Left lobe of liver (tissue), 2 donors: ENCODE measurements around the gene GNB1L. TPM values are rescaled to one million over a fixed set of nuclear protein-coding genes. Genes with fewer than 3 reads are reported as not detected.
"Not testable (repeated sequence)": the region's sequence is repeated elsewhere in the genome, so short reads cannot be mapped to it uniquely, and the experiment has no call there.

ENCODE experiments used
- ATAC-seq: fragments of 200-7000 bp; cut with Tn5 transposase; one replicate; pipeline ENCODE4 v1.9.1; 2020; ENCODE audit warnings: mild to moderate bottlenecking, moderate library complexity
- DNase-seq: peaks from one replicate; pipeline ENCODE4 v3.0.0-alpha.2; 2020; ENCODE audit warnings: low spot score
- total RNA-seq: library from RNA; stranded (reverse); gene quantifications from one replicate; pipeline ENCODE4 v1.2.1, GENCODE V29; 2021
- donor health status: DM: no; HTN: no; CAD: no; lungs with moderate emphysema.
- donor health status: DM: no; HTN: yes; CAD: no.

The GNB1L gene
- total RNA-seq, 1 donor from 2014 or later: 4.3 TPM

- no peak for DNase-seq
- no peak for ATAC-seq
Observed at GRCh38 chr22:19801340-19802000, 53.2 kb downstream of the GNB1L start.

DNA sequence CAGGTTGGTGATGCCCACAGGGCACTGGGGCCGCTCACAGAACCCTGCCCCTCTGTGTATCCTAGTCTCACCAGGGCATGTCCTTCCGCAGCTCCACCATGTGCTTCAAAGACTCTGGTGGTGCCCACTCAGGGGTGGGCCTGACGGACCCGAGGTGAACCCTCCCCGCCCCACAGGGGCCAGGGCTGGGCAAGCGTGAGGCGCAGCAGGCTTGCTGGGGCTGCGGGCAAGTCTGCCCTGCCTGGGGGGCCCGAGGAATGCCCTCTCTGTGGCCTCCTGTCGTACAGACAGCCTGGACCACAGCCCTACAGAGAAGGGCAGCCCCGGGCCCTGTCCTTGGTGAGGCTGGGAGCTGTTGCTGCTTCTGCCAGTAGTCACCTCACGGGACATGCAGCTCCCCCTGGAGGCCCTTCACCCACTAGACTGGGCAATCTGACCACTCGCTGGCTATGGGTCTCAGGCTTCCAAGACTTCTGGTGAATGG, 53.9 kb downstream of the GNB1L start:
- no peak for DNase-seq

GRCh38 chr22:19800306-19800705, 54.4 kb downstream of the GNB1L start:
- ATAC-seq (no peak), DNase-seq (no peak)

More for the DNA sequence above, 53.9 kb downstream of the GNB1L start:
- ATAC-seq: peak; percentile 47

DNA sequence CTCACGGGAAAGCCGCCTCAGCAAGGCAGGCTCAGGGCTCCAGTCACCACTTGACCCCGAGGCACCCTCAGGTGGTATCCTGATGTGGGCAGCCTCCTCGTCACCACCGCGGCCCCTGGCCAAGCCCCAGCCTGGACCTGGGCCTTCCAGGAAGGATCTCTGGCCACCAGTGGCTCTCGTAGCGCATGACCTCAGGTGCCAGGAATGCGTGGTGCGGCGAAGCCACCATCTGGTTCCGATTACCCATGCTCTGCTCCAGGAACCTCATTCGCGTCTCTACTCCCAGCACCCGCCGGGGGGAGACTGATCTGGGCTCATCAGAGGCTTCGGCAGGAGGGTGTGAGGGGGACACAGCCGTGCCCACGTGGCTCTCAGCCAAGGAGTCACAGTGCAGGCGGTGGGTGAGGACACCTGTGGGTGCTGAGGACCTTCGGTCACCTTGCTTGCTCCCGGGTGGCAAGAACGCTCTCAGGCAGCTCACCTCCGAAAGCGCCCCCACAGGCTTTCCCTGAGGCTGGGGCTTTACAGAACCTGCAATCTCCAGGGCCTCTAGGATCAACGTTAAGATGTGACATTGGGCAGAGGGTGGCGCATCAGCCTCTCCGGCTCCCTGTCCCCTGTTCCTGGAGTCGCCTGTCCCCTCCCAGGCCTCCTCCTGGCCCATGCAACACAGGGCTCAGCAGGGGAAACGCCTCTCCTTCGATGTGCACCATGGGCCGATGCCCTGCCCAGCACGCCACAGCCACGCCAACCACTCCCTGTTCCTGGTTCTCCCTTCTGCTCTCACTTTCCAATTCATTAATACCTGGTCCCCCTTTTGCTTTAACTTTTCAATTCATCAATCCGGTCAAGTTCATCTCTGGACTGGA, 55.1 kb downstream of the GNB1L start:
- ATAC-seq: no peak
- no peak for DNase-seq

DNA sequence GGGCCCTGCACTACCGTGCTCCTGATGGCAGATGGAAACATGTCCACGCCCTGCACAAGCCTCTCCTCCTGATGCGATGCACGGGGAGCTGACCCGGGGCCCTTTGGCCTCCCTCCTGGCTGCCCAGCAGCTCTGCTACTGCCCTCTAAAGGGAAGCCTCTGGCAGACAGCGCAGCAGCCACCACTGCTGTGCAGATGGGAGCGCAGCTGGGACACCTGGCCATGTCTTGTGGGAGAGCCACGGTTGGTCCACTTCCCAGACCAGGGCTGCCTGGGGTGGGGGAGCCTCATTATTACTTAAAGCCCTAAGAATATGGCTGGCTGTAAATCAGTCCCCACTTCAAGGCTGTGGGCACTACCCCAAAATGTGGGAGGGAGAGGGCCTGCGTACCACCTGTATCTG, 55.8 kb downstream of the GNB1L start:
- DNase-seq (no peak), ATAC-seq (no peak)

DNA sequence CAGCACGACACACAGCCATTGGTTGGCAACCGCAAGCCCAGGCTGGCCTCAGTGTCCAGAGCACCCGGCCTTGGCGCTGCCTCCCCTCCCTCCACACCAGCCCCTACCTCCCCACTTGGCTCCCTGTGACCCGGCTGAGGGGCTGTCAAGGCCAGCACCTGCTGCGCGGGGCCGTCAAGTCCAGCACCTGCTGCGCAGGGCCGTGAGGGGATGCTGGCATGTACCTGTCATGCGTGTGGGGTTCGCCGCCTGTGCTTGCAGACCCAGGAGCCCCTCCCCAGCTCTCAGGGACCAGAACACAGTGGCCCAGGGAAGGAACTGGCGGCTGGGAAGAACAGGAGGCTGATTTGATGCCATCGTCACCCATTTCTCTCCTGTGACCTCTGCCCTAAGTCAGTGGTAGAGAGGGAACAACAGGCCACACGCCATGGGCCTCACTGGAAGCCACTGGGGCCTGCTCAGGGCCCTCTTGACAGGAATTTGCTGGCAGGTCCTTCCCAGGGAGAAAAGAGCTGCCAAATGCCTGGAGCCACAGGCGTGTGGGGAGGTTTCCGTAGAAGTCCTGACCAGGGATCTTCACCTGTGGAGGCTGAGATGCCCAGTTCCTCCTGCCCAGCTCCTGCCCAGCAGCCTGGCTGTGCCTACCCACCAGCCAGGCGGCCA, 56.5 kb downstream of the GNB1L start:
- DNase-seq (no peak), ATAC-seq (no peak)

GRCh38 chr22:19797086-19798002, 57.3 kb downstream of the GNB1L start:
- DNase-seq: no peak

DNA sequence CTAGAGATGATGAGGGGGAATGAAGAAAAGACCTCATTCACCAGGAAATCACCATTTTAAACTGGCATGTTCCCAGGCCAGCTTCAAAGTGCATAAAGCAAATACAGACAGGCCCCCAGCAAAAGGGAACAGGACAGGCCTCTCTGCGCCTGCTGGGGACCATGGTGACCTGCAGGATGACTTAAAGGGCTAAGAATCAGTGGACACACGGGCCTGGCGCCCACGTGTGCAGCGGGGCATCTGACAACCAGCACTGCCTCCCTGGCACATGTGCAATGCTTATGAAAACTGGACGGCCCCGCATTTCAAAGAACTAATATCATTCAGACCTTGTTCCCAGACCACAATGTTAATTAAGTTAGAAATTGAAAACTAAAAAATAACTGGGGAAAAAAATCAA, 58.5 kb downstream of the GNB1L start:
- no peak for ATAC-seq
- DNase-seq: no peak

More at GRCh38 chr22:19797086-19798002, 57.3 kb downstream of the GNB1L start:
- ATAC-seq: no peak

DNA sequence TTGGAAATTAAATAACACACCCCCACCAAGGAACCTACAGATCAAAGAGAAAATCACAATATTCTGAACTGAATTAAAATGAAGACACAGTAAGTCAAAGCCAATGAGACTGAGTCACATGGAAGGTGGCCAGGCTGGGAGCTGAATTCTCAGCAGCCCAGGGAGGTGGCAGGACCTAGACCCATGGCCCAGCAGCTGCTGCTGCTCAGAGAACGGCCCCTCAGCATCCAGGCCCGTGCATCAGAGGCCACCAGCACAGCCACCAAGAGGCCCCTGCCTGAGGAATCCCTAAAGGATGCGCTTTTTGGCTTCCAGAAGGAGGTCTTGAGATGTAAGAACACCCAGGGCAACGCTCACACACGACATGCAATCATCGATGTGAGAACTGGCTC, 59.1 kb downstream of the GNB1L start:
- DNase-seq (no peak), ATAC-seq (no peak)

DNA sequence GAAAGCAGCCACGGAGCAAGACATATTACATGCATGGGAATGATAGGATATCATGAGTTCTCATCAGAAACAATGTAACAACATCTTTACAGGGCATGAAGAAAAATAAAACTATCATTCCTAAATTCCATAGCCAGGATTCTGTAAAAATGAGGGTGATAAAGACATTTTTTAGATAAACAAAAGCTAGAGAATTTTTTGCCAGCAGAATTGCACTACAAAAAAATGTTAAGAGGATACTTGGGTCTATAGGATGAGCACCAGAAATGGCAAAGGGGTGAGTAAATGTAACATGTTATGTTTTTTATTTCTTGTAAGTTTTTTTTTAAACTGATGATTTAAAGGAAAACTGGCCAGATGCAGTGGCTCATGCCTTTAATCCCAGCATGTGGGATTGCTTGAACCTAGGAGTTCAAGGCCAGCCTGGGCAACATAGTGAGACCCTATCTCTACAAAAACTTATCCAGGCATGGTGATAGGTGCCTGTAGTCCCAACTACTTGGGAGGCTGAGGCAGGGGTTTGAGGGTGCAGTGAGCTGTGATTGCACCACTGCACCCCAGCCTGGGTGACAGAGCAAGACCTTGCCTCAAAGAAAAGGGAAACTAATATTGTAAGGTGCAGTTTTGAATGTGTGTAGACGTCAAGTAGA, 60.9 kb downstream of the GNB1L start:
- ATAC-seq: no peak
- no peak for DNase-seq

GRCh38 chr22:19793161-19793560, 61.5 kb downstream of the GNB1L start:
- ATAC-seq (no peak), DNase-seq (no peak)

DNA sequence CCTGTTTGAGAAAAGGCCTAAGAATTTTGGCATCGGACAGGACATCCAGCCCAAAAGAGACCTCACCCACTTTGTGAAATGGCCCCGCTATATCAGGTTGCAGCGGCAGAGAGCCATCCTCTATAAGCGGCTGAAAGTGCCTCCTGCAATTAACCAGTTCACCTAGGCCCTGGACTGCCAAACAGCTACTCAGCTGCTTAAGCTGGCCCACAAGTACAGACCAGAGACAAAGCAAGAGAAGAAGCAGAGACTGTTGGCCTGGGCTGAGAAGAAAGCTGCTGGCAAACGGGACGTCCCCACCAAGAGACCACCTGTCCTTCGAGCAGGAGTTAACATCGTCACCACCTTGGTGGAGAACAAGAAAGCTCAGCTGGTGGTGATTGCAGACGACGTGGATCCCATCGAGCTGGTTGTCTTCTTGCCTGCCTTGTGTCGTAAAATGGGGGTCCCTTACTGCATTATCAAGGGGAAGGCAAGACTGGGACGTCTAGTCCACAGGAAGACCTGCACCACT, 62.2 kb downstream of the GNB1L start:
- not testable (repeated sequence) for ATAC-seq, DNase-seq

GRCh38 chr22:19791894-19792293, 62.8 kb downstream of the GNB1L start:
- DNase-seq (no peak), ATAC-seq (no peak)

GRCh38 chr22:19791243-19791642, 63.4 kb downstream of the GNB1L start:
- ATAC-seq: no peak
- no peak for DNase-seq

DNA sequence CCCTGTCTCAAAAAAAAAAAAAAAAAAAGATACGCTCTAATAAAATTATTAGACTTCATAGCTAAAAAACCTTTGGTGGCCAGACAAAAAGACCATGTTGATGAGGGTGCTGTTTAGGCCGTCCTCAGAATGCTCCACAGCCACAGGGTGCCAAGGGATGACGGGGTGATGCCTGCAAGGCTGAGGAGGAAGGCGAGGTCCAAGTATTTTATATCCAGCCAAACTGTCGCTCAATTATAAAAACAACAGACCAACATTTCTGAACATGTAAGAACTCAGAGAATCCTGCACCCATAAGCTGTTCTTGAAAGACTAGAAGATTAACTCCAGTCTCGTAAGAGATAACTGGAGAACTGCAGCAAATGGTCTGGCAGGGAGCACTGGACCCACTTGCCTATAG, 64.8 kb downstream of the GNB1L start:
- DNase-seq (no peak), ATAC-seq (no peak)

GRCh38 chr22:19789406-19789805, 65.3 kb downstream of the GNB1L start:
- ATAC-seq: no peak
- DNase-seq: no peak

GRCh38 chr22:19788661-19789225, 65.9 kb downstream of the GNB1L start:
- no peak for ATAC-seq

DNA sequence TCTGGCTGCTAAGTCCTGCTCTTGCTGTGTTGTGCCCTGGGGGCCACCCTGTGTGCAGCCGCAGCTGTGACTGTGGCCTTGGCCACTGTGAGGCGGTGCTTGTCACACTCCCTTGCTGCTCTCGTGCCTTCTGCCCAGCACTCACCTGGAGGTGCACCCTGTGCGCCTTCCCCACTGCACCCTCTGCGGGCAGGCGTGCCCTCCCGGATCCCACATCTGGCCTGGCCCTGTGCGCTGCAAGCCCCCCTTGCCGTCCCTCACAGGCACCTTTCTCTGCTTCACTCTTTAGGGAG, 66.9 kb downstream of the GNB1L start:
- DNase-seq: no peak
- no peak for ATAC-seq

More at GRCh38 chr22:19788661-19789225, 65.9 kb downstream of the GNB1L start:
- no peak for DNase-seq

DNA sequence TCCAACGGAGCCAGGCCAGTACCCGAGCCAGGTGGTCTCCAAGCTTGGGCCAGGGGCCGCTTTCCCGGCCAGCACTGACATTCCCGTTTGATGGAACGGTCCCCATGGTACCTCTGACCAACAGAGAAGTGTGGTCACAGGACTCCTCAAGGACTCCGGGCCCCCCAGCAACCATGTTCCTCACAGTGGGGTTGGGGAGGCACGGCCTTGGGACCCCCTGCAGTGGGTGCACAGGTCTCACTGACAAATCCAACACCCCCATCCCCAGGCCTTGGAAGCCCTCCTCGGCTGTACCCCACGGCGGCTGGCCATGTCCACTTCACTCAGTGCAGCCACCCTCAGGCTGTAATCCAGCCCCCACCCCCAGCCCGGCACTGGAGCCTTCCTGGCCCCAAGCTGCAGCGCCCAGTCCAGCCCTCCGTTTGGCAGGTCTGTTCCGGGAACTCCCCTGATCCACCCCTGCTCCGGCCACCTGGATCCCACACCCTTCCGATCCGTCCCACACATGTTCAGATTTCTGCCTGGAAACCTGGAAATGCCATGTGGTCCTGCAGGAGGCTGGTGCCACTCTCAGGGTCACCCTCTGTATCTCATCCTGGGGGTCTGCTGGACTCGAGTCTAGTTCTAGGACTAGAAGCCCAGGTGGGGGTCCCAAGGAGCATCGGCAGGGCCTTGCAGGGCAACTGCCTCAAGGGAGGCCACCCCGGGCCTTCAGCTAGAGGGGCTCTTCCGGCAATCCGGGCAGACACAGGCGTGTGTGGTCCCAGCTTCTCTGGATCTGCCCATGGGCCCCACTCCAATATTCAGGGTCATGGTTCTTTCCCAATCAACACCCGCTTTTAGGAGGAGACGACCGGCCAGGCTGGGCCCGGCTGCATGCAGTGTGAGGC, 67.5 kb downstream of the GNB1L start:
- ATAC-seq (no peak), DNase-seq (no peak)
